Osteocyte (in vitro differentiated cells): Measurements from ENCODE around the gene PDE4A. TPM values are rescaled to one million over a fixed set of nuclear protein-coding genes. Genes with fewer than 3 reads are reported as not detected.
A peak's percentile ranks its signal among the peaks of the same experiment; 100 is the strongest.

Experiments used
- DNase-seq: peaks from one replicate; pipeline ENCODE4 v3.0.0; 2021; ENCODE audit warnings: mixed read lengths; ENCODE audit not compliant: unreplicated experiment; ENCODE audit errors: extremely low spot score
- H3K27ac Mint-ChIP-seq: one replicate; pipeline ENCODE4 v1.8.0; 2021; ENCODE audit warnings: mild to moderate bottlenecking, mixed read lengths; ENCODE audit not compliant: unreplicated experiment
- H3K27me3 Mint-ChIP-seq: one replicate; pipeline ENCODE4 v1.8.0; 2021; ENCODE audit warnings: mixed read lengths; ENCODE audit not compliant: unreplicated experiment
- H3K36me3 Mint-ChIP-seq: one replicate; pipeline ENCODE4 v1.8.0; 2021; ENCODE audit warnings: mixed read lengths; ENCODE audit not compliant: unreplicated experiment
- H3K4me1 Mint-ChIP-seq: one replicate; pipeline ENCODE4 v1.8.0; 2021; ENCODE audit warnings: mixed read lengths; ENCODE audit not compliant: unreplicated experiment
- H3K4me3 Mint-ChIP-seq: one replicate; pipeline ENCODE4 v1.8.0; 2021; ENCODE audit warnings: mild to moderate bottlenecking, moderate library complexity, mixed read lengths; ENCODE audit not compliant: unreplicated experiment
- H3K9me3 Mint-ChIP-seq: one replicate; pipeline ENCODE4 v1.8.0; 2021; ENCODE audit warnings: mixed read lengths; ENCODE audit not compliant: unreplicated experiment
- CTCF ChIP-seq: fragments of 200-600 bp; sonication (generic); IDR thresholded peaks from 2 replicates; pipeline ENCODE4 v1.5.0; 2021; ENCODE audit warnings: antibody characterized with exemption, mild to moderate bottlenecking, moderate library complexity
- total RNA-seq: library from RNA; stranded (reverse); gene quantifications from 2 replicates; pipeline ENCODE4 v1.2.1, GENCODE V29; 2021

Gene PDE4A
- total RNA-seq, 1 donor from 2014 or later: 12.7 TPM

GRCh38 chr19:10433131-10433536 is 12.8 kb downstream of the PDE4A start:
- Mint-ChIP-seq H3K27me3 (no peaks in the 10 kb centered on the region), H3K9me3 (no peaks in the 10 kb centered on the region), H3K4me3 (peak overlapping the region; percentile 22)

GRCh38 chr19:10439588-10439987 is 19.2 kb downstream of the PDE4A start:
- no peaks in the 10 kb centered on the region for H3K9me3 Mint-ChIP-seq
- no peak for DNase-seq
- no peak overlapping the region for H3K27ac Mint-ChIP-seq
- no peak for TF ChIP-seq CTCF
- no peaks in the 10 kb centered on the region for H3K4me1 Mint-ChIP-seq
- H3K27me3 Mint-ChIP-seq: no peaks in the 10 kb centered on the region
- H3K36me3 Mint-ChIP-seq: peaks cover 2% of the 10 kb centered on the region
- no peak overlapping the region for H3K4me3 Mint-ChIP-seq

More at GRCh38 chr19:10433131-10433536, 12.8 kb downstream of the PDE4A start:
- peaks cover 13% of the 10 kb centered on the region for H3K4me1 Mint-ChIP-seq
- no peaks in the 10 kb centered on the region for H3K36me3 Mint-ChIP-seq
- DNase-seq: no peak
- no peak for TF ChIP-seq CTCF
- peak overlapping the region; percentile 32 for H3K27ac Mint-ChIP-seq

- no peak for TF ChIP-seq CTCF
- no peak for DNase-seq
- Mint-ChIP-seq H3K27ac (no peak overlapping the region), H3K27me3 (no peaks in the 10 kb centered on the region), H3K4me3 (no peak overlapping the region), H3K9me3 (no peaks in the 10 kb centered on the region), H3K4me1 (no peaks in the 10 kb centered on the region), H3K36me3 (peaks cover 5% of the 10 kb centered on the region)
These were observed 22.4 kb downstream of the PDE4A start for GRCh38 chr19:10442698-10443097.

- H3K4me1 Mint-ChIP-seq: no peaks in the 10 kb centered on the region
- no peaks in the 10 kb centered on the region for H3K27me3 Mint-ChIP-seq
- no peak for DNase-seq
- H3K36me3 Mint-ChIP-seq: peaks cover 5% of the 10 kb centered on the region
- no peak for TF ChIP-seq CTCF
- H3K9me3 Mint-ChIP-seq: no peaks in the 10 kb centered on the region
- no peak overlapping the region for H3K4me3 Mint-ChIP-seq
- no peak overlapping the region for H3K27ac Mint-ChIP-seq
These were observed 28.7 kb downstream of the PDE4A start for GRCh38 chr19:10449037-10449436.

GRCh38 chr19:10450191-10450852 is 30.0 kb downstream of the PDE4A start:
- no peak overlapping the region for H3K4me3 Mint-ChIP-seq
- H3K4me1 Mint-ChIP-seq: no peaks in the 10 kb centered on the region
- no peak for DNase-seq
- H3K27ac Mint-ChIP-seq: no peak overlapping the region
- no peaks in the 10 kb centered on the region for H3K27me3 Mint-ChIP-seq
- no peaks in the 10 kb centered on the region for H3K9me3 Mint-ChIP-seq
- peaks cover 5% of the 10 kb centered on the region for H3K36me3 Mint-ChIP-seq
- no peak for TF ChIP-seq CTCF
